ENCODE data around the gene CERS6. TPM values are rescaled to one million over a fixed set of nuclear protein-coding genes. Genes with fewer than 3 reads are reported as not detected.

CERS6 gene
- polyA plus RNA-seq, 12 donors = 38.2 to 59.2 (median 48.9) TPM; not detected in 1

DNA sequence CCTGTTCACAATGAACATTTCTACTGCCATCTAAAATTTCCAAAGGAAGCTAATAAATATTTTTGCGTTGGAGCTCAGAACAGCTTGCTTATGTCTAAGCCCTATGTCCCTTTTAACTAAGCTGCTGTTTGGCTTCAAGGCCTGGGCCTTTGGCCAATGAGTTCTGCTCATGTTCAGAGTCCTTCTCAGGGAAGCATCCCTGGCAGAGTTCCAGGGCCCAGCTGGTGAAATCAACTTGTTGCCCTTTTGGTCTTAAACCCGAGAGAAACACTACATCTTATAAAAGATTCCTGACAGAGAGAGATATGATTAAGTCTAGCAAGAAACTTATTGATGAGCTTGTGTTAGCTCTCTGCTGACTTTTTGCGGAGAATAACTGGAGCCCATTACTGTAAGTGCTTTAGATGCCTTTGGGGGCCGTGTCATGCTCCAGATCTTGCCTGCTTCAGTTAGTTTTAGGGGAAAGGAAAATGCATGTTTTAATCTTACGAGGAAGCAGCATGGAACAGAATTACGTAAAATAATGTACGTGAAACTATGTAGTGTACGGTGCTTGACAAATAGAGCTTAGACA, 243.9 kb downstream of the CERS6 start:
- DNase-seq = peak; percentile 76

DNA sequence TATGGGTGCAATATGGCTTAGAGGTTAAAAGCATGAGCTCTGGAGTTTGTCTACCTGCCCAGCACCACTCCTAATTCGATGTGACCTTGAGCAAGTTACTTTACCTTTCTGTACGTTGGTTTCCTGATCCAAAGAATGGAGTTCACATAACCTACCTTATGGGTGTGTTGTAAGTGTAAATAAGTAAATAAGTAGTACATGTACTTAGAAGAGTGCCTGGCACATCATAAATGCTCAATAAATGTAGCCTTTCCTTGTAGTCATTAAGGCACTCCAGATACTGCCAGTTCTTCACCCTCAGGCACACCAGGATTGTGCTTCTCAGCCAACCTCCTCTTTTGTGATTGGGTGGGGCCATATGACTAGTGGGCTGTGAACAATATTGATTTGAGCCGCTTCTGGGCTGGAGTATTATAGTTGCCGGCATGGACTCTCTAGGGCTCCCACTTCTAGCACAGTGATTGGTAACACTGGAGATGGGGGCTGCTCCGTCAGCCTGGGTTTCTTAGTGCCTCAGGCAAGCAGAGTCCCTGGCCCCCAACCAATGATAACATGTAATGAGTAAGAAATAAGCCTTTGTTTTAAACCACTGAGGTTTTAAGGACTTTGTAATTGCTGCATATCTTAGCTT, 244.7 kb downstream of the CERS6 start:
- DNase-seq = no peak

GRCh38 chr2:168702579-168702978, 246.5 kb downstream of the CERS6 start:
- DNase-seq = no peak

DNA sequence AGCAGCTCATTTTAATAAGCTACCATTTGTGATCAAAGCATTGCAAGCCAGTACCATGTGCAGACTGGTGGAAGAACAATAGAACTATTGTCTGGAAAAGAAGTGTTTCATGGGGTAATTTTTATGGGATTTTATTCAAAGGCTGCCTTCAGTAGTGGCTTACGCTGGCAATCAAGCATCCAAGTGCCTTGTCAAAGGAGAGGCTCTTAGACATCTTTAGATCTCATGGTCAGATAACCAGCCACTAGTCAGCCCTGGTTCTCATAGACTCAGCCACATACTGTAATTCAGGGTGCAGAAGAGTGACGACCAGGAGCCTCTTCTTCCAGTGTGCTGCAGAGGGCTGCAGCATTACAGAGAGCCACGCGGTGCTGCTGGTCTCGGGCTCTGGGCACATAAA, 247.9 kb downstream of the CERS6 start:
- DNase-seq = no peak

DNA sequence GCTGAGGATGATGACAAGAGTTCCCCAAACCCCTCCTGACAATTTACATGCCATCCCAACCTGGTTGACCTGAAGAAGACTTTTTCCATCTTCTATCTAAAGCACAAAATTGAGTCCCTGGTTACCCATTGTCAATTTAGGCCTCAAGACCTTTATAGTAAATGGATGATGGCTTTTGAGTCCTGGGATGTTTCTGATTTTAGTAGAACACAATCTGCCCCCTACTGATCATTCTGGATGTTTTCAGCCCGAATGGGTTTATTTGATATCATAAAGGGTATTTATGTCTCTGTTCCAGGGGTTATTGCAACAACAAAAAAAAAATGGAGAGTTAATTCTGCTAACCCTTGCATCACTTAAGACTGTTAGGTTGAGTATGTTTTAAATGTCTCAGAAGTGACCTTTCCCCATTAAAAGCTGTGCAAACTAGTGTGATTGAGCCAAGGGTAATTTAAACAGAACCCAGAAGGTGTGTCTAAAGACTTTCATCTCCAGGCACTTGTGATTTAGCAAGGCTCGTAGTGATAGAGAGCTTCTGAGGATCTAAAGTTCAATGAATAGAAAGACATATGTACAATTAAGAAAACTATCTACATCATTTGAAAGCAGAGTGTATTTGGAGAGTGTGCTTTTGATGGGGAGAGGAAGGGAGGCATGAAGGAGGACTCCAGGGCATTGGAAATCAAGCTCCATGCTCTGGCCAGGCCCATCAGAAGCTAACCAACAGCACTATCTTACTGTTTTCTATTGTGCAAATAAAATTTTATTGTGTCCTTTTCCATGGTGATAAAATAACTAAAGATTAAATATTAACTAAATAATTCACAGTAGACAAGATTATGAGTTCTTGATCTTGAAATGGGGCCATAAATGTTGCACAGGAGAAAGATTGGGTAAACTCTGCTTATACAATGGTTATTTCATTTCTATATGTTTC, 249.7 kb downstream of the CERS6 start:
- no peak for DNase-seq

DNA sequence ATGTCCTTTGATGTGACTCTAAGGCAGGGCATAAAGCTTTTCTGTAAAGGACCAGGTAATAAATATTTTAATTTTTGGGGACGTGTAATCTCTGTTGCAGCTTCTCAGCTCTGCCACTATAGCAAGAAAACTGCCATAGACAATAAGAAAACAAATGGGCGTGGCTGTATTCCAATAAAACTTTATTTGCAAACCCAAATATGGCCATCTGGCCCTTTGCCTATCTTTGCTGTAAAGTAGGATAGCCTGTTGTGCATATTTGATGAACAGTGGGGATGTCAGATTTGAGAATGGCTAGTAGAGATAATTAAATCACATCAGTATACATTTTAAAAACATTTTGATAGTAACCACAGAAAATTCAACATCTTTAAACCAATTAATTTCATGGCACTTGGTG, 250.7 kb downstream of the CERS6 start:
- DNase-seq = no peak

DNA sequence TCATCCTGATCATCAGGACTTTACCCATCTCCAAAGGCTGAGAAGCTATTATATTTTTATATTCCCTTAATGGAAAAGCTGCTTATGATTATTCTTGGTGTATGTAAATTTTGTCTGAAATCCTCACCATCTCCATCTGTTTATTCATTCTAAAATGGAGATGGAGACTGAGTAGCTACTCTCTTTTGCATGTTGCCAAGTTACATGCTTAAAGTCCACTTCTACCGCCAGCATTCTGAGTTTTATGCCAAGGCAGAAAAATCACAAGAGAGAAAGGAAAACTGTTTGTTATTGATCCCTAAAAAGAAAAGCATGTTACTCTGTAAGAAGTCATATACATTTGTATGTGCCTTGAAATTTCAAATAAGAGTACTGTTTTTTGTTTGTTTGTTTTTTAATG, 252.0 kb downstream of the CERS6 start:
- DNase-seq = peak; percentile 61

GRCh38 chr2:168710754-168711467, 254.8 kb downstream of the CERS6 start:
- no peak for DNase-seq

DNA sequence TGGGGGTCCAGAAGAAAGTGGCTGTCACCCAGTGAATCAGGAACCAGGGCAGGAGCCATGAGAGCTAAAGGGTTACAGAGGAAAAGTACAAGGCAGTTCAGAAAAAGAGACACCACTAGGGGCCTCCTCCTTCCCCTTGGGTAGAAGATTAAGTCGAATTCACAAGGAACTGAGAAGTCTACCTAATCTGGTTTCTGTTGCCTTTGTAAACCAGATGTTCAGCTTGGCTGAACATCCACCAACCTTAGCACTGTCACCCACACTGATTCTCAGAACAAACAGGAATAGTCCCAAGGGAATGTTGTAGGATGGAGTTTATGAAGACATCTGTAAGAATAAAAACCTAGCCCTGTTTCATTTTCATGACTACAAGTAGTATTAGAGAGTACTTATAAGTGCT, 256.0 kb downstream of the CERS6 start:
- DNase-seq = no peak

DNA sequence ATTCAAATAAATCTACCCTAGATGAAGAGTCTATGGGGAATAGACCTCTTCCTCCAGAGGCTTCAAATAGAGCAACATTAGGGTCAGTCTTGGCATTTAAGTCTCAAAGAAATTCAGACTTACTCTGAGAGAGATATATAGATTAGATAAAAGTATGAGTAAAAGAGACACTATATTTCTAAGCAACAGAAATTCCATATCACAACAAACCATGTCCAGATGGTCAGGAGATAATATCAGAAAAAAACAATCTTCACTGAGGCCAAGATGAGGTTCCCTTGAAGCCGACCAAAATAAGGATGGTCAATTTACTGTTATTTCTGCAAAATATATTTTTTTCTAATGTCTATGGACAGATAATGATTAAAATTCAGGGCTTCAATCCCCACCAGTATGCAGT, 257.3 kb downstream of the CERS6 start:
- DNase-seq = no peak

- DNase-seq = no peak
These were observed 259.8 kb downstream of the CERS6 start for GRCh38 chr2:168715849-168716248.

GRCh38 chr2:168716839-168717238, 260.8 kb downstream of the CERS6 start:
- no peak for DNase-seq

- DNase-seq = no peak
These were observed 261.9 kb downstream of the CERS6 start for GRCh38 chr2:168717790-168718502.

- DNase-seq = no peak
These were observed 262.6 kb downstream of the CERS6 start for GRCh38 chr2:168718622-168719021.

GRCh38 chr2:168719446-168719845, 263.4 kb downstream of the CERS6 start:
- no peak for DNase-seq

DNA sequence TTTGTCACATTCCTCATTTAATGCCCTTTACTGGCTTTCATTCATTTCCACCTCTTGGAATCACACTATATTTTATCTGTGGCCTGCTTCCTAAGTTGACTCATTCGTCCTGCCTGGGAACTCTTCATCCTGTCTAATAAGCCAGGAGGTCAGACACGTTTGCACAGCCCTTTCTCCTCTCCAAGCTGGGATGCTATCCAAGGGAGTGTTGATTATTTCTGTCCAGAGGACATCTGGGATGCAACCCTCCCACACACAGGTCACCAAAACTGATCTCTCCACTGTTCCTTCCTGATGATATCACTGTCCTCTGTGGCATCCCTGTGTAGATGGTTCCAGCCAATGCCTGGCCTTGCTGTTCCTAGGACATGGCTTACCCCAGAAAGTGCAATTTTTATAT, 266.5 kb downstream of the CERS6 start:
- peak; percentile 77 for DNase-seq

- no peak for DNase-seq
These were observed 267.3 kb downstream of the CERS6 start for GRCh38 chr2:168723275-168723899.

- no peak for DNase-seq
These were observed 270.3 kb downstream of the CERS6 start for GRCh38 chr2:168726375-168726774.

DNA sequence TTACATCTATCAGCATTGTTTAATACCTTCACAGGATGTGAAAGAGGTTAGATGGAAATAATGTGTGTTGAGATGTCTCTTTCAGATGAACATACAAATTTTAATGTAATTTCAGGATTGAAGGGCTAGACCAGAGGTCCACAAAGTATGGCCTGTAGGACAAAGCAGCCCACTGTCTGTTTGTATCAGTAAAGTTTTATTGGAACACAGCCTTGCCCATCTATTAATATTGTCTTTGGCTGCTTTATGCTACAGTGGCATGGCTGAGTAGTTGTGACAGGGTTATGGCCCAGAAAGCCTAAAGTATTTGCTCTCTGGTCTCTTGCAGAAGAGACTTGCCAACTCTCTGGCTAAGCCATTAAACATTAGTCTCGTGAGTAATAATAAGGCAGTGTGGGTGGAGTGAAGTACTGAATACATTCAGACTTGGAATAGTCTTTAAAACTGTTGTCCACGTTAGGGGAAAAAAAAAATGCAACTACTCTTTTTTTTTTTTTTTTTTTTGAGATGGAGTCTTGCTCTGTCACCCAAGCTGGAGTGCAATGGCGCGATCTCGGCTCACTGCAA, 271.9 kb downstream of the CERS6 start:
- no peak for DNase-seq

- DNase-seq = no peak
These were observed 273.4 kb downstream of the CERS6 start for GRCh38 chr2:168729455-168729854.

DNA sequence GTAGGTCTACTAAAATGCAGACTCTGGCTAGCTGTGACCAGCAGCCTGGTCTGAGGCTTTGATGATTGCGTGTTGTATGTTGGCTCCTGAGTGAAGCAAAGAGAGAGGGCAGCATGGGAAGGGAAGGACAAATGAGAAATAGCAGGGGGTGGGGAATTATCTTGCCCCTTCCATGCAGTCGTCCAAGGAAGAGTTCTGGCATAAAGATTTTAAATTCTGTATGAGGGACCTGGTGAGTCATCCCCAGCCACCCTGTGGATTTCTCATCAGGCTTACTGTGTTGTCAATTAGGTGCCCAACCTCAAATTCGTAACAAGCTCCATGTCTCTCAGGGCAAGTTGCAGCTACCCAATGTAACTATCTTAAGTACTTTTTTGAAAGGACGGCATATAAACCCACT, 274.3 kb downstream of the CERS6 start:
- no peak for DNase-seq

Data from muscle of arm (tissue), 12 donors.